DND-41 (cell line): Measurements from ENCODE around the gene CA14.
A peak's percentile ranks its signal among the peaks of the same experiment; 100 is the strongest.

ENCODE experiments used
- ATAC-seq: fragments of 200-7000 bp; cut with Tn5 transposase; 3 replicates; pipeline ENCODE4 v1.9.1; 2021; ENCODE audit warnings: low read depth; ENCODE audit not compliant: insufficient read depth
- DNase-seq: peaks from one replicate; pipeline ENCODE4 v3.0.0-alpha.2; 2020
- H2AFZ ChIP-seq: 2 replicates; pipeline ENCODE4 v1.6.0; 2012; ENCODE audit warnings: low read depth, low read length
- H3K27ac ChIP-seq: 2 replicates; pipeline ENCODE4 v1.5.1; 2012; ENCODE audit warnings: low read length, inconsistent platforms
- H3K27me3 ChIP-seq: fragments of 200-600 bp; sonication (generic); 2 replicates; pipeline ENCODE4 v1.6.0; 2012; ENCODE audit warnings: low read length, mild to moderate bottlenecking, inconsistent platforms; ENCODE audit not compliant: insufficient read depth, poor library complexity
- H3K36me3 ChIP-seq: 2 replicates; pipeline ENCODE4 v1.5.1; 2012; ENCODE audit warnings: low read length, inconsistent platforms; ENCODE audit not compliant: insufficient read depth
- H3K4me1 ChIP-seq: 2 replicates; pipeline ENCODE4 v1.5.1; 2012; ENCODE audit warnings: mild to moderate bottlenecking, low read length; ENCODE audit not compliant: insufficient read depth
- H3K4me2 ChIP-seq: 2 replicates; pipeline ENCODE4 v1.6.0; 2012; ENCODE audit warnings: mild to moderate bottlenecking, moderate library complexity, low read length, inconsistent platforms; ENCODE audit not compliant: insufficient read depth
- H3K4me3 ChIP-seq, 2 experiments: fragments of 200-600 bp in 1 of 2; shearing (Covaris generic) in 1 of 2; 2 replicates each; pipeline ENCODE4 v1.5.1; 2012 to 2016; ENCODE audit warnings: inconsistent platforms in 2 of 2, low read length in 2 of 2, mild to moderate bottlenecking in 2 of 2, low read depth in 1 of 2, moderate library complexity in 1 of 2
- H3K79me2 ChIP-seq: 2 replicates; pipeline ENCODE4 v1.6.0; 2012; ENCODE audit warnings: low read length, inconsistent platforms; ENCODE audit not compliant: insufficient read depth
- H3K9ac ChIP-seq: 2 replicates; pipeline ENCODE4 v1.6.0; 2012; ENCODE audit warnings: low read depth, mild to moderate bottlenecking, inconsistent platforms, low read length, moderate library complexity
- H3K9me3 ChIP-seq: 2 replicates; pipeline ENCODE4 v1.5.1; 2012; ENCODE audit warnings: low read length, moderate library complexity, mild to moderate bottlenecking, inconsistent platforms; ENCODE audit not compliant: insufficient read depth, severe bottlenecking
- H4K20me1 ChIP-seq: 2 replicates; pipeline ENCODE4 v1.6.0; 2012; ENCODE audit warnings: low read length; ENCODE audit not compliant: insufficient read depth
- EZH2 ChIP-seq: IDR thresholded peaks from 3 replicates; pipeline ENCODE4 v1.6.1; 2012; ENCODE audit warnings: borderline replicate concordance, low read depth, mild to moderate bottlenecking, moderate library complexity, low read length, inconsistent platforms; ENCODE audit not compliant: severe bottlenecking
- TF ChIP-seq, protein P1 (sequence below): IDR thresholded peaks from 2 replicates; pipeline ENCODE4 v1.5.1; 2012; ENCODE audit warnings: borderline replicate concordance, low read length, moderate library complexity, mild to moderate bottlenecking; ENCODE audit not compliant: poor library complexity, severe bottlenecking; ENCODE audit errors: extremely low read depth

The CA14 gene

DNA sequence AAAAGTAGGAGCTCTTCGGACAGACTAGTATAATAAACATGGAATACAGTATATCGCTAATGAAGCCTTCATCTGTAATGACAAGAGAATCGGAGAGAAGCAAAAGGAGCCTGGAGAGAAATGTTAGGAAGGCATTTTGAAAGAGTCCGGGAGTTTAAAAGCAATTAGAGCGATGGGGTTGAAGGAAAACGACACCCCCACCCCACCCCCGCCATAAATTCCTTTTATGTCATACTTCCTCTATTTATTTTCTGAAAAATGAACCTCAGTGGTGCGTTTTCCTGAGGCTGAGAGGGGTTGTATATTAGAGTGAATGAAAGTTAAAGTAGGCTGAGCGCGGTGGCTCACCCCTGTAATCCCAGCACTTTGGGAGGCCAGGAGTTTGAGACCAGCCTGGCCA lies 11.9 kb downstream of the CA14 start:
- Histone ChIP-seq H3K4me1 (peaks cover 22% of the 10 kb centered on the region), H3K4me3 (peak overlapping the region; percentile 71 to 80; a peak in 3 of 4 replicates), H3K9ac (peak overlapping the region; percentile 81), H3K36me3 (peaks cover 34% of the 10 kb centered on the region), H3K79me2 (peaks cover 24% of the 10 kb centered on the region), H2AFZ (peak overlapping the region; percentile 83), H4K20me1 (peaks cover 9% of the 10 kb centered on the region; the same call in 1 of the 2 replicates), H3K27me3 (no peaks in the 10 kb centered on the region), H3K27ac (peak overlapping the region; percentile 78), H3K4me2 (peak overlapping the region; percentile 95), H3K9me3 (no peaks in the 10 kb centered on the region)
- TF ChIP-seq EZH2 = no peak
- TF ChIP-seq, protein P1, sequence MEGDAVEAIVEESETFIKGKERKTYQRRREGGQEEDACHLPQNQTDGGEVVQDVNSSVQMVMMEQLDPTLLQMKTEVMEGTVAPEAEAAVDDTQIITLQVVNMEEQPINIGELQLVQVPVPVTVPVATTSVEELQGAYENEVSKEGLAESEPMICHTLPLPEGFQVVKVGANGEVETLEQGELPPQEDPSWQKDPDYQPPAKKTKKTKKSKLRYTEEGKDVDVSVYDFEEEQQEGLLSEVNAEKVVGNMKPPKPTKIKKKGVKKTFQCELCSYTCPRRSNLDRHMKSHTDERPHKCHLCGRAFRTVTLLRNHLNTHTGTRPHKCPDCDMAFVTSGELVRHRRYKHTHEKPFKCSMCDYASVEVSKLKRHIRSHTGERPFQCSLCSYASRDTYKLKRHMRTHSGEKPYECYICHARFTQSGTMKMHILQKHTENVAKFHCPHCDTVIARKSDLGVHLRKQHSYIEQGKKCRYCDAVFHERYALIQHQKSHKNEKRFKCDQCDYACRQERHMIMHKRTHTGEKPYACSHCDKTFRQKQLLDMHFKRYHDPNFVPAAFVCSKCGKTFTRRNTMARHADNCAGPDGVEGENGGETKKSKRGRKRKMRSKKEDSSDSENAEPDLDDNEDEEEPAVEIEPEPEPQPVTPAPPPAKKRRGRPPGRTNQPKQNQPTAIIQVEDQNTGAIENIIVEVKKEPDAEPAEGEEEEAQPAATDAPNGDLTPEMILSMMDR = no peak
- ATAC-seq (no peak), DNase-seq (no peak)

DNA sequence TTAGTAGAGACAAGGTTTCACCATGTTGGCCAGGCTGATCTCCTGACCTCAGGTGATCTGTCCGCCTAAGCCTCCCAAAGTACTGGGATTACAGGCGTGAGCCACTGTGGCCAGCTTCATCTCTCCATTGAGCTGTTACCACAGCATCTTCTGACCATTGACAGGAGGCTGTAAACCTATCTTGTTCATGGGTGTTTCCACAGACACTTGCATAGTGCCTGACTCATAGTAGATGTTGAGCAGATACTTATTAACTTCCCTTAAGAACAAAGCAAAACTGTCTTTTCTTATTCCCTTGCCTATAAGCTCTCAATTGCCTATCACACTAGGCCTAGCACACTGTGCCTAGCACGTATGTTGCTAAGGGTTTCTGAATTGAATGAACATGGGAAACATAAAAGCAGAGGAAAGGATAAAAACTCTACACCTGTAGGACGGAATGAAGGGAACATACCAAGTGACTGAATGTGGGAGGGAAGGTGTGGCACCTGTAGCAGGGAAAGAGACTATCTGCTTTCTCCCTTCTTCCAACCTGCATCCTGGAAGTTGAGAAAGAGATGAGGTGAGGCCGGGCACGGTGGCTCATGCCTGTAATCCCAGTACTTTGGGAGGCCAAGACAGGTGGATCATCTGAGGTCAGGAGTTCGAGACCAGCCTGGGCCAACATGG lies 13.9 kb downstream of the CA14 start:
- TF ChIP-seq, protein P1 = no peak
- TF ChIP-seq EZH2 = no peak
- Histone ChIP-seq H4K20me1 (peaks cover 9% of the 10 kb centered on the region; the same call in 1 of the 2 replicates), H3K27ac (no peak overlapping the region), H3K9ac (no peak overlapping the region), H3K4me3 (no peak overlapping the region), H3K4me2 (no peak overlapping the region), H2AFZ (no peak overlapping the region), H3K27me3 (no peaks in the 10 kb centered on the region), H3K36me3 (peaks cover 14% of the 10 kb centered on the region), H3K79me2 (peaks cover 21% of the 10 kb centered on the region), H3K9me3 (no peaks in the 10 kb centered on the region), H3K4me1 (peaks cover 22% of the 10 kb centered on the region)
- DNase-seq (no peak), ATAC-seq (no peak)

DNA sequence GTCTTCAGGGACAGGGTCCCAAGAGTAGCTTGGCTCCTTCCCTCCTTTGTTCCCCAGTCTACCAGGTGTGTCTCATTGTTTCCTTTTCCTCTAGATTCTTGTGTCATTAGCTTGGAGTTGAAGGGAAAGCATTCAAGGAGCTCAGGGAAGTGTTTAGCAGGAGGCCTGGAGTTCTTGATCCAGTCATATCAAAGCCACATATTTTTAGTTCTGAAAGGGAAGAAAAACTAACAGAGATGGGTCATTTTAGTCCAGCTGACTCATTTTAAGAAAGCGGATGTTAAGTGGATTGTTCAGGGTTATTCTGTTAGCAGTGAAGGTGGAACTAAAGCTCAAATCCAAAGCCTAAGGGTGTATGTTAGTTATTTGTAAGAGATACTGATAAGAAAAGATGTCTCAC lies 15.7 kb downstream of the CA14 start:
- H3K4me3 ChIP-seq = no peak overlapping the region
- no peak for DNase-seq
- H3K27ac ChIP-seq = no peak overlapping the region
- ATAC-seq = no peak
- H2AFZ ChIP-seq = no peak overlapping the region
- no peaks in the 10 kb centered on the region for H3K9me3 ChIP-seq
- TF ChIP-seq EZH2 = no peak
- TF ChIP-seq, protein P1 = no peak
- no peak overlapping the region for H3K4me2 ChIP-seq
- peaks cover 7% of the 10 kb centered on the region for H3K79me2 ChIP-seq
- no peaks in the 10 kb centered on the region for H3K27me3 ChIP-seq
- no peak overlapping the region for H3K9ac ChIP-seq
- peaks cover 9% of the 10 kb centered on the region for H3K4me1 ChIP-seq
- H3K36me3 ChIP-seq = no peaks in the 10 kb centered on the region; the same call in 1 of the 2 replicates
- no peaks in the 10 kb centered on the region for H4K20me1 ChIP-seq
